ENCODE measurements around the gene GABPB1. TPM values are rescaled to one million over a fixed set of nuclear protein-coding genes. Genes with fewer than 3 reads are reported as not detected.

Gene GABPB1
- total RNA-seq, 1 donor from 2014 or later, result 85.0 TPM

DNA sequence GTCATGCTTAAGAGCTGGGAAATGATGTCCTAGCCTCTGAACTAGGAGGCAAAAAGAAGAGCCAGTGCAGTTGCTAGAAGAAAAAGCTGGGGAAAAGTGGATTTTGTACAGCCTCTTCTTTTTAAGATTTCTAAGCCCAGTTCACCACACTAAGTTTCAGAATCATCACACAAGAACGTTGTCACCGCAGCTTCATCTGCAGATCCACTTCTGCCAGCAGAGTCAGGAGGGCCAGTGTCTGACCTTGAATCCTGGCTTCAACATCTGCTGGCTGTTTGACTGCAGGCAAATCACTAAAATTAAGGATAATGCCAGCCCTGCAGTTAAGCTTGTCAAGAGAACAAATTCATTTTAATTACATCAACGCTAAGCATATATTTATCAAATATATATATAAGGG is 125.7 kb downstream of the GABPB1 start:
- TF ChIP-seq, protein P1, sequence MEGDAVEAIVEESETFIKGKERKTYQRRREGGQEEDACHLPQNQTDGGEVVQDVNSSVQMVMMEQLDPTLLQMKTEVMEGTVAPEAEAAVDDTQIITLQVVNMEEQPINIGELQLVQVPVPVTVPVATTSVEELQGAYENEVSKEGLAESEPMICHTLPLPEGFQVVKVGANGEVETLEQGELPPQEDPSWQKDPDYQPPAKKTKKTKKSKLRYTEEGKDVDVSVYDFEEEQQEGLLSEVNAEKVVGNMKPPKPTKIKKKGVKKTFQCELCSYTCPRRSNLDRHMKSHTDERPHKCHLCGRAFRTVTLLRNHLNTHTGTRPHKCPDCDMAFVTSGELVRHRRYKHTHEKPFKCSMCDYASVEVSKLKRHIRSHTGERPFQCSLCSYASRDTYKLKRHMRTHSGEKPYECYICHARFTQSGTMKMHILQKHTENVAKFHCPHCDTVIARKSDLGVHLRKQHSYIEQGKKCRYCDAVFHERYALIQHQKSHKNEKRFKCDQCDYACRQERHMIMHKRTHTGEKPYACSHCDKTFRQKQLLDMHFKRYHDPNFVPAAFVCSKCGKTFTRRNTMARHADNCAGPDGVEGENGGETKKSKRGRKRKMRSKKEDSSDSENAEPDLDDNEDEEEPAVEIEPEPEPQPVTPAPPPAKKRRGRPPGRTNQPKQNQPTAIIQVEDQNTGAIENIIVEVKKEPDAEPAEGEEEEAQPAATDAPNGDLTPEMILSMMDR (IDR thresholded peaks at IDR 0.05; ENCODE audit: insufficient read depth, low read length, severe bottlenecking), result no peak
- Histone ChIP-seq H3K4me3 (ENCODE audit: low read depth, low read length) (no peak overlapping the region), H3K36me3 (ENCODE audit: control insufficient read depth, insufficient read depth, low read length) (no peaks in the 10 kb centered on the region), H3K27me3 (ENCODE audit: control insufficient read depth, insufficient read depth, low read length) (no peaks in the 10 kb centered on the region)
- DNase-seq (ENCODE audit: low read depth), result no peak
- no peak for FAIRE-seq

DNA sequence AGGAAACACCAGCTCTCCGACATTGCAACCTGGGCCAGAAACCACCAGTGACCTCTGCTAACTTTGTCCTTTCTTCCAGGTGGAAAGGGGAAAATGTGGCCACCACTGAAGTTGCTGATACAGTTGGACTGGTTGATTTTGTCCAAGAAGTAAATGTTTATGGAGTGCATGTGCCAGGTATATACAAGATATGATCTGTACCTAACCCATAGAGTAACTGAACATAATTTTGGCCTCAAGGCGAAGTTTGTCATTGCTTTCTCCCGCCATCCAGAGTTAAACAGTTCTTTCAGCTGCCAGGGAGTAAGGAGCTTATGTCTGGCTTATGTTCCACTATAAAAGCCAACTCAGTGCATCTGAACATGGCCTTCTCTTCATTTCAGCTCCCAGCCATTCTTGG is 126.1 kb downstream of the GABPB1 start:
- no peak overlapping the region for H3K4me3 ChIP-seq (ENCODE audit: low read depth, low read length)
- no peak for DNase-seq (ENCODE audit: low read depth)
- H3K27me3 ChIP-seq (ENCODE audit: control insufficient read depth, insufficient read depth, low read length), result no peaks in the 10 kb centered on the region
- TF ChIP-seq, protein P1 (IDR thresholded peaks at IDR 0.05; ENCODE audit: insufficient read depth, low read length, severe bottlenecking), result no peak
- FAIRE-seq, result no peak
- no peaks in the 10 kb centered on the region for H3K36me3 ChIP-seq (ENCODE audit: control insufficient read depth, insufficient read depth, low read length)

DNA sequence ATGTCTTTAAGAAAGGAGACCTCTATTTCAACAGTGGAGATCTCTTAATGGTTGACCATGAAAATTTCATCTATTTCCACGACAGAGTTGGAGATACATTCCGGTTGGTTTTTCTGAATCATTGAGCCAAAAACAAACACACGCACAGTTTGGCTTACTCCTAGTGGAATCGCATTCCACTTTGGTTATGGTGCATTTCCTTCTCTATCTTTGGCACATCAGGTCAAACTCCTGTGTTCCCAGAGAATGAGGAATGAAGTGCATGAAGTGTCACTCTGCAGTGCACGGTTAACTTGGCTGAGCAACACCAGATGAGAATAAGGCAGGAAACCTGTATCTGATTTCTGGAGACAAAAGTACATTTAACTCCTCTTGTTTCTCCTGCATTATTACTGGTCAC is 127.9 kb downstream of the GABPB1 start:
- Histone ChIP-seq H3K4me3 (ENCODE audit: low read depth, low read length) (no peak overlapping the region), H3K36me3 (ENCODE audit: control insufficient read depth, insufficient read depth, low read length) (no peaks in the 10 kb centered on the region), H3K27me3 (ENCODE audit: control insufficient read depth, insufficient read depth, low read length) (no peaks in the 10 kb centered on the region)
- no peak for FAIRE-seq
- DNase-seq (ENCODE audit: low read depth), result no peak
- TF ChIP-seq, protein P1 (IDR thresholded peaks at IDR 0.05; ENCODE audit: insufficient read depth, low read length, severe bottlenecking), result no peak

DNA sequence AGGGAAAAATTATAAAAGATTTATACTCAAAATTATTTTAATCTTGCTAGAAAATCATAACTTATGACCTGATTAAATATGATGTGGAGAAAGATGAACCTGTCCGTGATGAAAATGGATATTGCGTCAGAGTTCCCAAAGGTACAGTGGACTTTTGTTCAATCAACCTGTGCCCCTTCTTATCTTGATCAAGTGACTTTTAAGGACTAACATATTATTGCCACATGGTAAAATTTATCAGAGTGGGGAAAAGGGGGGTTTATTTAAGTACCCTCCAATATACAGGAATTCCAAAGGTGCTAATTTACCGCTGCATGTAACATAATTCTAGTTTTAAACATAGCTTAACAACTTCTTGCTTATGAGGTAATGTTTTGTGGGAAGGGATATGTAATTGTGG is 129.1 kb downstream of the GABPB1 start:
- no peak for DNase-seq (ENCODE audit: low read depth)
- FAIRE-seq, result no peak
- Histone ChIP-seq H3K27me3 (ENCODE audit: control insufficient read depth, insufficient read depth, low read length) (no peaks in the 10 kb centered on the region), H3K4me3 (ENCODE audit: low read depth, low read length) (no peak overlapping the region), H3K36me3 (ENCODE audit: control insufficient read depth, insufficient read depth, low read length) (no peaks in the 10 kb centered on the region)
- TF ChIP-seq, protein P1 (IDR thresholded peaks at IDR 0.05; ENCODE audit: insufficient read depth, low read length, severe bottlenecking), result no peak

Other genes starting within 250 kb of the GABPB1 start
- 0.26 and 1.1 TPM in 2 replicates for gene ATP8B4, start 236.0 kb downstream of the GABPB1 start, total RNA-seq
- 1.3 and 6.7 TPM in 2 replicates for gene SLC27A2, start 173.0 kb downstream of the GABPB1 start, total RNA-seq
- not detected in 2 replicates for gene HDC, start 89.5 kb downstream of the GABPB1 start, total RNA-seq
- gene USP8, start 69.2 kb upstream of the GABPB1 start, total RNA-seq, result 30.8 and 42.9 TPM in 2 replicates
- not detected in 2 replicates for gene USP50, start 191.5 kb upstream of the GABPB1 start, total RNA-seq